COLO668 (cell line): Measurements from ENCODE around the gene ALG8.

Experiments
- DNase-seq: peaks from one replicate; lab custom pipeline; 2025; ENCODE audit not compliant: unreplicated experiment; lab: John Stamatoyannopoulos, UW

ALG8 gene

GRCh38 chr11:78160557-78160956 lies 21.1 kb upstream of the ALG8 start:
- DNase-seq = no peak

GRCh38 chr11:78158987-78159652 lies 19.7 kb upstream of the ALG8 start:
- no peak for DNase-seq

GRCh38 chr11:78156127-78156844 lies 16.9 kb upstream of the ALG8 start:
- DNase-seq = peak; percentile 17

GRCh38 chr11:78151804-78152203 lies 12.4 kb upstream of the ALG8 start:
- no peak for DNase-seq

- no peak for DNase-seq
Observed at GRCh38 chr11:78150754-78151153, 11.3 kb upstream of the ALG8 start.

- DNase-seq = no peak
Observed at GRCh38 chr11:78150346-78150745, 10.9 kb upstream of the ALG8 start.

GRCh38 chr11:78149646-78150045 lies 10.2 kb upstream of the ALG8 start:
- no peak for DNase-seq

GRCh38 chr11:78147807-78148206 lies 8.4 kb upstream of the ALG8 start:
- DNase-seq = peak; percentile 56

GRCh38 chr11:78145511-78146025 lies 6.1 kb upstream of the ALG8 start:
- no peak for DNase-seq

- no peak for DNase-seq
Observed at GRCh38 chr11:78140392-78141077, 1.1 kb upstream of the ALG8 start.

GRCh38 chr11:78138694-78139421 lies 568 bp downstream of the ALG8 start:
- peak; percentile 7 for DNase-seq

GRCh38 chr11:78138291-78138690 lies 1.1 kb downstream of the ALG8 start:
- no peak for DNase-seq

- no peak for DNase-seq
Observed at GRCh38 chr11:78132475-78132874, 7.0 kb downstream of the ALG8 start.

GRCh38 chr11:78131956-78132355 lies 7.5 kb downstream of the ALG8 start:
- no peak for DNase-seq

- no peak for DNase-seq
Observed at GRCh38 chr11:78127403-78127802, 12.0 kb downstream of the ALG8 start.

GRCh38 chr11:78112582-78113275 lies 26.7 kb downstream of the ALG8 start:
- DNase-seq = no peak

GRCh38 chr11:78111298-78111697 lies 28.1 kb downstream of the ALG8 start:
- DNase-seq = no peak

- no peak for DNase-seq
Observed at GRCh38 chr11:78110830-78111229, 28.6 kb downstream of the ALG8 start.

- DNase-seq = no peak
Observed at GRCh38 chr11:78110351-78110750, 29.1 kb downstream of the ALG8 start.
